Putamen (tissue), 1 donor: ENCODE measurements around the gene FHOD3.

ENCODE experiments used
- DNase-seq: peaks from one replicate; pipeline ENCODE4 v3.0.0-alpha.2; 2016; ENCODE audit warnings: low spot score

Gene FHOD3

GRCh38 chr18:36630917-36631316, 333.4 kb downstream of the FHOD3 start:
- DNase-seq: no peak

GRCh38 chr18:36633961-36634412, 336.5 kb downstream of the FHOD3 start:
- no peak for DNase-seq

- DNase-seq: no peak
Observed at GRCh38 chr18:36634573-36635216, 337.2 kb downstream of the FHOD3 start.

GRCh38 chr18:36635414-36636096, 338.0 kb downstream of the FHOD3 start:
- DNase-seq: no peak

GRCh38 chr18:36636237-36636817, 338.8 kb downstream of the FHOD3 start:
- no peak for DNase-seq

- no peak for DNase-seq
Observed at GRCh38 chr18:36638224-36638623, 340.7 kb downstream of the FHOD3 start.

GRCh38 chr18:36640021-36640952, 342.8 kb downstream of the FHOD3 start:
- no peak for DNase-seq

- DNase-seq: no peak
Observed at GRCh38 chr18:36643061-36643460, 345.5 kb downstream of the FHOD3 start.

- DNase-seq: no peak
Observed at GRCh38 chr18:36648803-36649202, 351.3 kb downstream of the FHOD3 start.

GRCh38 chr18:36649205-36649604, 351.7 kb downstream of the FHOD3 start:
- DNase-seq: no peak

- no peak for DNase-seq
Observed at GRCh38 chr18:36650266-36650665, 352.8 kb downstream of the FHOD3 start.

GRCh38 chr18:36650906-36651305, 353.4 kb downstream of the FHOD3 start:
- DNase-seq: no peak

GRCh38 chr18:36652503-36652902, 355.0 kb downstream of the FHOD3 start:
- no peak for DNase-seq

- no peak for DNase-seq
Observed at GRCh38 chr18:36653141-36653869, 355.8 kb downstream of the FHOD3 start.

- DNase-seq: no peak
Observed at GRCh38 chr18:36653870-36654269, 356.4 kb downstream of the FHOD3 start.

GRCh38 chr18:36655074-36655473, 357.6 kb downstream of the FHOD3 start:
- DNase-seq: no peak

GRCh38 chr18:36655930-36656329, 358.4 kb downstream of the FHOD3 start:
- DNase-seq: no peak

GRCh38 chr18:36658611-36659010, 361.1 kb downstream of the FHOD3 start:
- no peak for DNase-seq

GRCh38 chr18:36660311-36660710, 362.8 kb downstream of the FHOD3 start:
- DNase-seq: no peak

- no peak for DNase-seq
Observed at GRCh38 chr18:36661999-36662398, 364.5 kb downstream of the FHOD3 start.

GRCh38 chr18:36663312-36663711, 365.8 kb downstream of the FHOD3 start:
- no peak for DNase-seq

GRCh38 chr18:36665952-36666351, 368.4 kb downstream of the FHOD3 start:
- no peak for DNase-seq
